Liver (tissue), 9 donors: ENCODE results near the gene ARAP1. TPM values are rescaled to one million over a fixed set of nuclear protein-coding genes. Genes with fewer than 3 reads are reported as not detected.

Experiments
- DNase-seq: peaks from one replicate; pipeline ENCODE4 v3.0.0-alpha.2; 2017; ENCODE audit warnings: low spot score
- H3K27ac ChIP-seq, 2 donors: one replicate each; pipeline ENCODE4 v1.7.0; 2013; ENCODE audit warnings: inconsistent platforms in 2 of 2, low read length in 2 of 2, control low read depth in 1 of 2, low read depth in 1 of 2, mild to moderate bottlenecking in 1 of 2
- H3K27me3 ChIP-seq, 4 donors: one replicate each; pipeline versions ENCODE4 v1.6.1 to v1.7.0; 2013; ENCODE audit warnings: low read length in 3 of 4, inconsistent platforms in 1 of 4, mild to moderate bottlenecking in 1 of 4, moderate library complexity in 1 of 4; ENCODE audit not compliant: control insufficient read depth in 4 of 4, insufficient read depth in 4 of 4
- H3K36me3 ChIP-seq, 4 donors: one replicate each; pipeline versions ENCODE4 v1.6.1 to v1.7.0; 2013; ENCODE audit warnings: low read length in 3 of 4, mild to moderate bottlenecking in 3 of 4, low read depth in 1 of 4, moderate library complexity in 1 of 4; ENCODE audit not compliant: control insufficient read depth in 4 of 4, insufficient read depth in 3 of 4
- H3K4me1 ChIP-seq, 4 donors: one replicate each; pipeline versions ENCODE4 v1.6.1 to v1.7.0; 2013; ENCODE audit warnings: low read length in 3 of 4, mild to moderate bottlenecking in 3 of 4, moderate library complexity in 1 of 4; ENCODE audit not compliant: control insufficient read depth in 4 of 4, insufficient read depth in 4 of 4
- H3K4me3 ChIP-seq, 3 donors: one replicate each; pipeline versions ENCODE4 v1.6.1 to v1.7.0; 2013; ENCODE audit warnings: low read length in 3 of 3, control low read depth in 1 of 3, low read depth in 1 of 3, mild to moderate bottlenecking in 1 of 3
- H3K9ac ChIP-seq, 2 donors: one replicate each; pipeline ENCODE4 v1.7.0; 2013; ENCODE audit warnings: low read length in 2 of 2, mild to moderate bottlenecking in 2 of 2, moderate library complexity in 2 of 2, control low read depth in 1 of 2, low read depth in 1 of 2
- H3K9me3 ChIP-seq, 4 donors: one replicate each; pipeline versions ENCODE4 v1.6.1 to v1.7.0; 2013; ENCODE audit warnings: low read length in 3 of 4; ENCODE audit not compliant: control insufficient read depth in 4 of 4
- EGR1 ChIP-seq, 2 donors: IDR thresholded peaks; 2 replicates each; pipeline ENCODE4 v1.6.1; 2016 to 2018; ENCODE audit warnings: antibody characterized with exemption in 2 of 2, low read depth in 2 of 2
- FOXA1 ChIP-seq: IDR thresholded peaks from 2 replicates; pipeline ENCODE4 v1.6.1; 2016; ENCODE audit warnings: antibody characterized with exemption
- FOXA2 ChIP-seq: IDR thresholded peaks from 2 replicates; pipeline ENCODE4 v1.6.1; 2016; ENCODE audit warnings: antibody characterized with exemption
- GABPA ChIP-seq, 2 donors: IDR thresholded peaks in 1 of 2; conservative IDR thresholded peaks in 1 of 2; 2 replicates each; pipeline ENCODE4 v1.6.1; 2016; ENCODE audit warnings: antibody characterized with exemption in 2 of 2, mild to moderate bottlenecking in 1 of 2, moderate library complexity in 1 of 2
- HNF4A ChIP-seq, 2 donors: conservative IDR thresholded peaks; 2 replicates each; pipeline ENCODE4 v1.6.1; 2016; ENCODE audit warnings: antibody characterized with exemption in 2 of 2, mild to moderate bottlenecking in 2 of 2
- HNF4G ChIP-seq: IDR thresholded peaks from 2 replicates; pipeline ENCODE4 v1.6.1; 2016; ENCODE audit warnings: antibody characterized with exemption
- JUND ChIP-seq, 2 donors: IDR thresholded peaks; 2 replicates each; pipeline ENCODE4 v1.6.1; 2016; ENCODE audit warnings: antibody characterized with exemption in 2 of 2
- NR2F2 ChIP-seq: IDR thresholded peaks from 2 replicates; pipeline ENCODE4 v1.6.1; 2016; ENCODE audit warnings: antibody characterized with exemption
- TAF1 ChIP-seq: conservative IDR thresholded peaks from 2 replicates; pipeline ENCODE4 v1.6.1; 2016; ENCODE audit warnings: antibody characterized with exemption, mild to moderate bottlenecking
- YY1 ChIP-seq: IDR thresholded peaks from 2 replicates; pipeline ENCODE4 v1.6.1; 2016; ENCODE audit warnings: antibody characterized with exemption, mild to moderate bottlenecking
- WGBS: extraction: QIAGEN DNeasy Blood & Tissue Kit; methylation state at CpG from one replicate; pipeline ENCODE4 v1.1.7; 2013; 5-methylcytosine and 5-hydroxymethylcytosine counted together
- polyA plus RNA-seq, 2 donors: library from polyadenylated mRNA; stranded (reverse) in 1 of 2; unstranded in 1 of 2; fragments of 200-250 nt in 1 of 2; fragments of >200 nt in 1 of 2; fragmentation: Nextera tagmentation in 1 of 2; extraction: Ambion mirVana in 1 of 2; gene quantifications; one replicate each; pipeline versions ENCODE4 v1.2.1 to v1.2.3, GENCODE V29; 2013 to 2015
- total RNA-seq, 2 donors: library from RNA; depleted of rRNA; stranded (reverse); fragments of >200 nt; gene quantifications; one replicate each; pipeline ENCODE4 v1.2.3, GENCODE V29; 2014
- TF ChIP-seq, protein P1 (sequence below): fragments of 150-350 bp; IDR thresholded peaks from 2 replicates; pipeline ENCODE4 v1.5.1; 2017; ENCODE audit warnings: improper control_type of control experiment, low read depth, low read length; ENCODE audit not compliant: missing input control
- TF ChIP-seq, protein P2 (sequence below): IDR thresholded peaks from 2 replicates; pipeline ENCODE4 v1.6.1; 2016; ENCODE audit warnings: antibody characterized with exemption, mild to moderate bottlenecking
- TF ChIP-seq, protein P3 (sequence below): IDR thresholded peaks from 2 replicates; pipeline ENCODE4 v1.6.1; 2016; ENCODE audit warnings: antibody characterized with exemption
- TF ChIP-seq, protein P4 (sequence below): IDR thresholded peaks from 2 replicates; pipeline ENCODE4 v1.6.1; 2016; ENCODE audit warnings: antibody characterized with exemption
- TF ChIP-seq, protein P5 (sequence below): IDR thresholded peaks from 2 replicates; pipeline ENCODE4 v1.6.1; 2016; ENCODE audit warnings: antibody characterized with exemption
- donor health status: healthy.
- donor health status: healthy.
- donor health status: healthy.
- donor health status: healthy.
- donor health status: healthy.

ARAP1 gene
- total and polyA plus RNA-seq, 4 donors, result 14.4 to 77.8 (median 43.5) TPM

DNA sequence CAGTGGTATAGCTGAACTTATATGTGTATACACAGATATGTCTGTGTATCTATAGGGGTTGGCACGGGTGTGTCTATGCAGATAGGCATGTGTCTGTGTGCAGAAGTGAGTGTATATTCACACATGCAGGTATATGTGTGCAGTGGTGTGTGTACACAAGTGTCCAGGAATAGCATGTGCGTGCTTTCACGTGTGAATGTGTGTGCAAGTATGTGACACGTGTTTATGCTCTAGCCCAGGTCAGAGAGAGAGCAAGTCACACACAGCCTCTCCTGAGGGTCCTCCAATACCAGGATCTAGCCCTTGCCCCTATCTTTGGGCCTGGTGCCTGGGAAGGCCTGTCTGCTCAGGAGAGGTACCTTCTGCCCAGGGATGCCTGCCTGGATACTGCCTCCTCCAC, 104.3 kb downstream of the ARAP1 start:
- H3K9me3 ChIP-seq, result no peaks in the 10 kb centered on the region
- no peaks in the 10 kb centered on the region for H3K27me3 ChIP-seq
- 89% methylated on average over 4 of the region's 4 CpGs for WGBS
- H3K4me3 ChIP-seq, result no peak overlapping the region
- no peak overlapping the region for H3K27ac ChIP-seq
- no peak overlapping the region for H3K9ac ChIP-seq
- H3K36me3 ChIP-seq, result no peaks in the 10 kb centered on the region
- DNase-seq, result no peak
- H3K4me1 ChIP-seq, result peaks cover 0 to 5% (median 4%) of the 10 kb centered on the region in 4 donors
- no peak for TF ChIP-seq NR2F2
- TF ChIP-seq YY1, result no peak
- TF ChIP-seq TAF1, result no peak
- TF ChIP-seq, protein P1, sequence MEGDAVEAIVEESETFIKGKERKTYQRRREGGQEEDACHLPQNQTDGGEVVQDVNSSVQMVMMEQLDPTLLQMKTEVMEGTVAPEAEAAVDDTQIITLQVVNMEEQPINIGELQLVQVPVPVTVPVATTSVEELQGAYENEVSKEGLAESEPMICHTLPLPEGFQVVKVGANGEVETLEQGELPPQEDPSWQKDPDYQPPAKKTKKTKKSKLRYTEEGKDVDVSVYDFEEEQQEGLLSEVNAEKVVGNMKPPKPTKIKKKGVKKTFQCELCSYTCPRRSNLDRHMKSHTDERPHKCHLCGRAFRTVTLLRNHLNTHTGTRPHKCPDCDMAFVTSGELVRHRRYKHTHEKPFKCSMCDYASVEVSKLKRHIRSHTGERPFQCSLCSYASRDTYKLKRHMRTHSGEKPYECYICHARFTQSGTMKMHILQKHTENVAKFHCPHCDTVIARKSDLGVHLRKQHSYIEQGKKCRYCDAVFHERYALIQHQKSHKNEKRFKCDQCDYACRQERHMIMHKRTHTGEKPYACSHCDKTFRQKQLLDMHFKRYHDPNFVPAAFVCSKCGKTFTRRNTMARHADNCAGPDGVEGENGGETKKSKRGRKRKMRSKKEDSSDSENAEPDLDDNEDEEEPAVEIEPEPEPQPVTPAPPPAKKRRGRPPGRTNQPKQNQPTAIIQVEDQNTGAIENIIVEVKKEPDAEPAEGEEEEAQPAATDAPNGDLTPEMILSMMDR, result no peak
- TF ChIP-seq, protein P2, sequence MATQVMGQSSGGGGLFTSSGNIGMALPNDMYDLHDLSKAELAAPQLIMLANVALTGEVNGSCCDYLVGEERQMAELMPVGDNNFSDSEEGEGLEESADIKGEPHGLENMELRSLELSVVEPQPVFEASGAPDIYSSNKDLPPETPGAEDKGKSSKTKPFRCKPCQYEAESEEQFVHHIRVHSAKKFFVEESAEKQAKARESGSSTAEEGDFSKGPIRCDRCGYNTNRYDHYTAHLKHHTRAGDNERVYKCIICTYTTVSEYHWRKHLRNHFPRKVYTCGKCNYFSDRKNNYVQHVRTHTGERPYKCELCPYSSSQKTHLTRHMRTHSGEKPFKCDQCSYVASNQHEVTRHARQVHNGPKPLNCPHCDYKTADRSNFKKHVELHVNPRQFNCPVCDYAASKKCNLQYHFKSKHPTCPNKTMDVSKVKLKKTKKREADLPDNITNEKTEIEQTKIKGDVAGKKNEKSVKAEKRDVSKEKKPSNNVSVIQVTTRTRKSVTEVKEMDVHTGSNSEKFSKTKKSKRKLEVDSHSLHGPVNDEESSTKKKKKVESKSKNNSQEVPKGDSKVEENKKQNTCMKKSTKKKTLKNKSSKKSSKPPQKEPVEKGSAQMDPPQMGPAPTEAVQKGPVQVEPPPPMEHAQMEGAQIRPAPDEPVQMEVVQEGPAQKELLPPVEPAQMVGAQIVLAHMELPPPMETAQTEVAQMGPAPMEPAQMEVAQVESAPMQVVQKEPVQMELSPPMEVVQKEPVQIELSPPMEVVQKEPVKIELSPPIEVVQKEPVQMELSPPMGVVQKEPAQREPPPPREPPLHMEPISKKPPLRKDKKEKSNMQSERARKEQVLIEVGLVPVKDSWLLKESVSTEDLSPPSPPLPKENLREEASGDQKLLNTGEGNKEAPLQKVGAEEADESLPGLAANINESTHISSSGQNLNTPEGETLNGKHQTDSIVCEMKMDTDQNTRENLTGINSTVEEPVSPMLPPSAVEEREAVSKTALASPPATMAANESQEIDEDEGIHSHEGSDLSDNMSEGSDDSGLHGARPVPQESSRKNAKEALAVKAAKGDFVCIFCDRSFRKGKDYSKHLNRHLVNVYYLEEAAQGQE, result no peak
- TF ChIP-seq JUND (IDR thresholded peaks at IDR 0.05), result no peak
- TF ChIP-seq HNF4A (conservative IDR thresholded peaks at IDR 0.05), result no peak
- TF ChIP-seq, protein P3, sequence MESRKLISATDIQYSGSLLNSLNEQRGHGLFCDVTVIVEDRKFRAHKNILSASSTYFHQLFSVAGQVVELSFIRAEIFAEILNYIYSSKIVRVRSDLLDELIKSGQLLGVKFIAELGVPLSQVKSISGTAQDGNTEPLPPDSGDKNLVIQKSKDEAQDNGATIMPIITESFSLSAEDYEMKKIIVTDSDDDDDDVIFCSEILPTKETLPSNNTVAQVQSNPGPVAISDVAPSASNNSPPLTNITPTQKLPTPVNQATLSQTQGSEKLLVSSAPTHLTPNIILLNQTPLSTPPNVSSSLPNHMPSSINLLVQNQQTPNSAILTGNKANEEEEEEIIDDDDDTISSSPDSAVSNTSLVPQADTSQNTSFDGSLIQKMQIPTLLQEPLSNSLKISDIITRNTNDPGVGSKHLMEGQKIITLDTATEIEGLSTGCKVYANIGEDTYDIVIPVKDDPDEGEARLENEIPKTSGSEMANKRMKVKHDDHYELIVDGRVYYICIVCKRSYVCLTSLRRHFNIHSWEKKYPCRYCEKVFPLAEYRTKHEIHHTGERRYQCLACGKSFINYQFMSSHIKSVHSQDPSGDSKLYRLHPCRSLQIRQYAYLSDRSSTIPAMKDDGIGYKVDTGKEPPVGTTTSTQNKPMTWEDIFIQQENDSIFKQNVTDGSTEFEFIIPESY, result no peak
- TF ChIP-seq, protein P4, sequence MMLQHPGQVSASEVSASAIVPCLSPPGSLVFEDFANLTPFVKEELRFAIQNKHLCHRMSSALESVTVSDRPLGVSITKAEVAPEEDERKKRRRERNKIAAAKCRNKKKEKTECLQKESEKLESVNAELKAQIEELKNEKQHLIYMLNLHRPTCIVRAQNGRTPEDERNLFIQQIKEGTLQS, result no peak
- TF ChIP-seq HNF4G, result no peak
- no peak for TF ChIP-seq FOXA1
- TF ChIP-seq, protein P5, sequence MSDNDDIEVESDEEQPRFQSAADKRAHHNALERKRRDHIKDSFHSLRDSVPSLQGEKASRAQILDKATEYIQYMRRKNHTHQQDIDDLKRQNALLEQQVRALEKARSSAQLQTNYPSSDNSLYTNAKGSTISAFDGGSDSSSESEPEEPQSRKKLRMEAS, result no peak
- no peak for TF ChIP-seq FOXA2

DNA sequence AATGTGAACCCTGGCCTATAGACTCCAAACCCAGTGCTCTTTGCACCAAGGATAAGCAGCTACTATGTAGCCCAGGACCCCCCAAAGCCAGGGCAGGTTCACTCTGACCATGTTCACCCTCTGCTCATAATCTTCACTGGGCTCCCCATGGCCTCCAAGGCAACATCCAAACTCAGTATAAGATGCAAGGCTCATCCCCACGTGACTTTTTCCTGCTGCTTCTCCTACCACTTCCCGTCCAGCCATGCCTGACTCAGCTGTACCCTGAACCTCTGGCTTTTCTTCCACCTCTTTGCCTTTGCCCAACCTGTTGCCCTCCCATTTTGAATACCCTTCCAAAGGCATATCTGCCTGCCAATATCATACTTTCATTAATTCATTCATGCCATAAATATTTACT, 105.7 kb downstream of the ARAP1 start:
- no peak overlapping the region for H3K9ac ChIP-seq
- no peaks in the 10 kb centered on the region for H3K27me3 ChIP-seq
- H3K9me3 ChIP-seq, result no peaks in the 10 kb centered on the region
- no peaks in the 10 kb centered on the region for H3K36me3 ChIP-seq
- DNase-seq, result no peak
- no peak overlapping the region for H3K27ac ChIP-seq
- 79% methylated on average over 2 of the region's 2 CpGs for WGBS
- no peak overlapping the region for H3K4me3 ChIP-seq
- peaks cover 0 to 14% (median 8%) of the 10 kb centered on the region in 4 donors for H3K4me1 ChIP-seq
- no peak for TF ChIP-seq TAF1
- TF ChIP-seq GABPA (IDR thresholded peaks at IDR 0.05 in 1 of 2, conservative IDR thresholded peaks at IDR 0.05 in 1 of 2), result no peak
- TF ChIP-seq, protein P5, result no peak
- no peak for TF ChIP-seq YY1
- TF ChIP-seq JUND (IDR thresholded peaks at IDR 0.05), result no peak
- TF ChIP-seq, protein P1, result no peak
- no peak for TF ChIP-seq NR2F2
- no peak for TF ChIP-seq EGR1 (IDR thresholded peaks at IDR 0.05; ENCODE audit: low read depth in 2 of 2)
- TF ChIP-seq HNF4G, result no peak
- TF ChIP-seq, protein P3, result no peak
